GM19239 (cell line): ENCODE measurements around the gene MRPL41.
A peak's percentile ranks its signal among the peaks of the same experiment; 100 is the strongest.
"Not testable (repeated sequence)": the region's sequence is repeated elsewhere in the genome, so short reads cannot be mapped to it uniquely, and the experiment has no call there.

Experiments used
- DNase-seq: peaks from one replicate; pipeline ENCODE4 v3.0.0; 2011; ENCODE audit warnings: low spot score; ENCODE audit not compliant: insufficient read length
- FAIRE-seq: peaks from 2 replicates; lab custom pipeline; 2011; peaks lifted over from hg19 to GRCh38; lab: Jason Lieb, UNC

The MRPL41 gene

DNA sequence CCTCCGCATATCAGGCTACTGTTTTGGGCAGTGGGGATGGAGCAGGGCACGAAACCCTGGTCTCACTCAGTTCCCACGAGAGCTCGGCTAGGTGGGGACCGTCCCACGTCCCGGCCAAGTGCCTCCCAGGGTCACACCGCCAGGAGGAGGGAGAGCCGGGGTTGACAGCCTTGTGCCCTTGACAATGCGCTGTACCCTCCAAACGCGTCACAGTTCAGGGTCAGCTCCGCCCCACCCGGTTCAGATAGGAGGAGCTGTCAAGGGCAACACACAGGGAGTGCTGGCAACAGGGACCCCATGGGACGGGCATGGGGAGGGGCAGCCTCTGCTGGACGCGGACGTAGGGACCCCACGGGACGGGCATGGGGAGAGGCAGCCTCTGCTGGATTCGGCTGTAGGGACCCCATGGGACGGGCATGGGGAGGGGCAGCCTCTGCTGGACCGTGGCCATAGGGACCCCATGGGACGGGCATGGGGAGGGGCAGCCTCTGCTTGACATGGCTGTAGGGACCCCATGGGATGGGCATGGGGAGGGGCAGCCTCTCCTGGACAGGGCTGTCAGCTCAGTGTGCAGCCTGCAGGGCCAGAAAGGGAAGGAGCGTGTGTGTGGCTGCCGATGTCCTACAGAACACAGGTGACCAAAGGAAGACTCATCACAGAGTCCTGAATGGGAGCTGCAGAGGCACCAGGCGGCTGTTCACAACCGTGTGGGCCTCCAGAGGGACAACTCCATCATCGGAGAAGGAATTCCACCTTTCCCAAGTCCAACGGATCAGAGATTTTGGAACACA is 30.9 kb upstream of the MRPL41 start:
- DNase-seq (no peak), FAIRE-seq (no peak)

DNA sequence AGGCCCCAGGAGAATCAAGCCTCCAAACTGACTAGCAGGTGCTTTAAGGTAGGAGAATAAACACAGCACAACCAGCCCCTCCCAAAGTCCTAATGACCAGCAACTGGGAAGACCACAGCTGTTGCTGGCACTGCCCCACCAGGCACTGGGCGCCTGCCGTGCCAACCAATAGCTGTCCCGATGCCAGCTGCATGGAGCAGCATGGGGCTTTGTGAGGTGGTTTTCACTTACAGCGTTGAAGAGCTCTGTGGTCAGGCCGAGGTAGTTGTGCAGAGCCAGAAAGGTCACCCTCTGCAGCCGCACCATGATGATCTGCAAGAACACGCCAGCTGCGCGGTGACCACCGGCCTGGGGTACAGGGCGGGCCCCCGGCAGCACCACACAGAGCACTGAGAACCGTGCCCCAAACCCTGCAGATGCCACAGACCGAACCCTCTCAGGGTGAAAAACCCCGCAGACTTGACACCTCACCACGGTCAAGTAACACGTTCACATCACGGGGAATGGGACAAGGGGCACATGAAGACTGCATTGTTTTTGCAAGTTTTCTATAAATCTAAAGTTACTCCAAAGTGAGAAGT is 30.2 kb upstream of the MRPL41 start:
- DNase-seq (no peak), FAIRE-seq (no peak)

DNA sequence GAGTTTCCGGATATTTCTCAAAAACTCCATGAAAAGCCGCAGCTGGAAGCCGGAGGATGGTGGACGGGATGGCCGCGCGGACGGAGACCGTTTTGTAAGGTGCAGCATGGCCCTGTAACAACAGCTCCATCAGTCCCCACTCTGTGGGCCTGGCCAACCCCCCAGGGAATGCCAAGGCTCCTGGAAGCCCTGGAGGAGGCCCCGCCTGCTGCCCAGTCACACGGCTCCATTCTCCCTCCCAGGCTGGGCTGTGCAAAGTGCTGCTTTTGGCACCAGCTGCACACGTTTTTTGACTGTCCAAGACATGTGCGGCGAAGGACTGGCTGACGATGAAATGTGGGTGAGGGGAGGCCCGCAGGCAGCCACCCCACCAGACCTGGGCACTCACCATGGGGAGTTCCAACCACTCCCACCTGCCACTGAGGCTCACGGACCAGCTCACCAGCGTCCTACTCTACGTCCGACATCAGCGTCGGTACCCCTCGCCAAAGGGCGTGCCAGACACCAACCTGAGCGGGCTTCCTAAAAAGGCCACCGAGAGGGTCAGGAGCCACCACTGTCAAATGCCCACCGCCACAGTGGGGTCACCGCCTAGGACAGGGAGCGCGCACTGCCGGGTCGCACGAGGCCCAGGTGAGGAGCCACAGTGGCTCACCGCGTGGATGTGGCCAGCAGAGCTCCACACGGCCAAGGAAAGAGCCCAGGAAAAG is 28.8 kb upstream of the MRPL41 start:
- FAIRE-seq (no peak), DNase-seq (no peak)

- FAIRE-seq (no peak), DNase-seq (no peak)
These were observed 27.3 kb upstream of the MRPL41 start for GRCh38 chr9:137524161-137524980.

DNA sequence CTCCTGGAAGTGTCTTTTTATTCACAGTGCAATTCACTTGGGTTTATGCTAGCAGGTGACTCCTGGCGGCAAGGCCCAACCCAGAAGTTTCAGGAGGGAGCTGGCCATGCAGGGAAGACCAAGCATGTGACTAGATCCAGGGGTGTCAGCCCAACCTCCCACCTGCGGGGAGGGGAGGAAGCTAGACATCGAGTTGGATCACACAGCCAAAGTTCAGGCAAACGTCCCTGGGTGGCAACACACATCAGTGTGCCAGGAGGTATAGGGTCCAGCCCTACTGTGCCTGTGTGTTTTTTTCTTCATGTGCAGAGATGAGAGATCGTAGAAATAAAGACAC is 26.7 kb upstream of the MRPL41 start:
- FAIRE-seq (no peak), DNase-seq (no peak)

- FAIRE-seq (no peak), DNase-seq (no peak)
These were observed 21.3 kb upstream of the MRPL41 start for GRCh38 chr9:137530331-137530730.

GRCh38 chr9:137531099-137531765 is 20.4 kb upstream of the MRPL41 start:
- DNase-seq, result no peak
- FAIRE-seq, result no peak

DNA sequence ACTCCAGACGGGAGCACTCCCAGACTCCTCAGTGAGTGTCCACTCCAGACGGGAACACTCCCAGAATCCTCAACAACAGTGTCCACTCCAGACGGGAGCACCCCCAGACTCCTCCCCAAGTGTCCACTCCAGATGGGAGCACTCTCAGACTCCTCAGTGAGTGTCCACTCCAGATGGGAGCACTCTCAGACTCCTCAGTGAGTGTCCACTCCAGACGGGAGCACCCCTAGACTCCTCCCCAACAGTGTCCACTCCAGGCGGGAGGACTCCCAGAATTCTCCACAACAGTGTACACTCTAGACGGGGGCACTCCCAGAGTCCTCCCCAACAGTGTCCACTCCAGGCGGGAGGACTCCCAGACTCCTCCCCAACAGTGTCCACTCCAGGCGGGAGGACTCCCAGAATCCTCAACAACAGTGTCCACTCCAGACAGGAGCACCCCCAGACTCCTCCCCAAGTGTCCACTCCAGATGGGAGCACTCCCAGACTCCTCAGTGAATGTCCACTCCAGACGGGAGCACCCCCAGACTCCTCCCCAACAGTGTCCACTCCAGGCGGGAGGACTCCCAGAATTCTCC is 18.7 kb upstream of the MRPL41 start:
- not testable (repeated sequence) for DNase-seq, FAIRE-seq

GRCh38 chr9:137534256-137535119 is 17.2 kb upstream of the MRPL41 start:
- DNase-seq, result peak; percentile 43
- peak; percentile 64 for FAIRE-seq

GRCh38 chr9:137535120-137535428 is 16.6 kb upstream of the MRPL41 start:
- DNase-seq (no peak), FAIRE-seq (no peak)

DNA sequence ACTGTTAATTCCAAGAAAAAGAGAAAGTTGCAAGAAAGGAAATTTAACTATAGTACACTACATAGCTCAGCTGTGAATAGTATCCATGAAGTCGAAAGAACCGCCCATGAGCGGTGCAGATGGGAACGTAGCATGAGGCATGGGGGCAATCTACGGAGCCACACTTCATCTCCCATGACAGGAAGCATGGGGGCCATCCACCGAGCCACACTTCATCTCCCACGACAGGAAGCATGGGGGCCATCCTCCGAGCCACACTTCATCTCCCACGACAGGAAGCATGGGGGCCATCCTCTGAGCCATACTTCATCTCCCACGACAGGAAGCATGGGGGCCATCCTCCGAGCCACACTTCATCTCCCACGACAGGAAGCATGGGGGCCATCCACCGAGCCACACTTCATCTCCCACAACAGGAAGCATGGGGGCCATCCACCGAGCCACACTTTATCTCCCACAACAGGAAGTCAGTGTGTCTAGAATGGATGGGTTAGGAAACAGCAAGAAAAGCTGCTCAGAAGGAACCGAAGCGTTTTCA is 15.0 kb upstream of the MRPL41 start:
- FAIRE-seq, result not testable (repeated sequence)

GRCh38 chr9:137538058-137538457 is 13.6 kb upstream of the MRPL41 start:
- DNase-seq, result no peak
- FAIRE-seq, result no peak

More for the DNA sequence above, 15.0 kb upstream of the MRPL41 start:
- not testable (repeated sequence) for DNase-seq

DNA sequence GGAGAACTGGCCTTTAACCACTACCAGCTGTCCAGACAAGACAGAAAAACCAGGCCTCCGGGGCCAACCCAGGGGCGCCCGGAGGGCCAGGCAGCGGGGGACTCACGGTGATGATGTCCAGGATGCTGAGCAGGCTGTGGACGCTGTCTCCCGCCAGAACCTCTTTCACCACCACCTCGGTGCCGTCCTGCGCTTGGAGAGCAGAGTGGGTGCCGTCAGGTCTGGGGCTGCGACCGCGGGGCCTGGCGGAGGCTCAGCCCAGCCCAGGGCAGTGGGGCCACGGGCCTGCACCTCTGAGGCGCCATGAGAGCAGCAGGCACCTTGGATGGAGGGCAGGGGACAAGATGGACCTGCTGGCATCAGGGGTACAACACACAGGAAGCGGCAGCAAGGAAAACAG is 11.1 kb upstream of the MRPL41 start:
- no peak for DNase-seq
- no peak for FAIRE-seq

GRCh38 chr9:137542486-137542885 is 9.2 kb upstream of the MRPL41 start:
- DNase-seq, result no peak
- no peak for FAIRE-seq

GRCh38 chr9:137543237-137543963 is 8.3 kb upstream of the MRPL41 start:
- FAIRE-seq (no peak), DNase-seq (no peak)

- FAIRE-seq (no peak), DNase-seq (no peak)
These were observed 7.4 kb upstream of the MRPL41 start for GRCh38 chr9:137544176-137544760.

GRCh38 chr9:137545123-137545522 is 6.6 kb upstream of the MRPL41 start:
- FAIRE-seq (no peak), DNase-seq (no peak)
